OCI-LY1 (cell line): Measurements from ENCODE around the gene SSTR5.

ENCODE experiments used
- EZH2 ChIP-seq: fragments of 200-600 bp; sonication (generic), shearing (Covaris generic); IDR thresholded peaks from 2 replicates; pipeline ENCODE4 v1.8.0; 2017; ENCODE audit warnings: borderline replicate concordance, mixed run types, mild to moderate bottlenecking, antibody characterized with exemption, low read length, moderate library complexity, mixed read lengths
- TF ChIP-seq, protein P1 (sequence below): fragments of 200-600 bp; sonication (generic), shearing (Covaris generic); IDR thresholded peaks from 2 replicates; pipeline ENCODE4 v1.5.1; 2017; ENCODE audit warnings: mild to moderate bottlenecking, antibody characterized with exemption, low read length, moderate library complexity, mixed read lengths

DNA sequence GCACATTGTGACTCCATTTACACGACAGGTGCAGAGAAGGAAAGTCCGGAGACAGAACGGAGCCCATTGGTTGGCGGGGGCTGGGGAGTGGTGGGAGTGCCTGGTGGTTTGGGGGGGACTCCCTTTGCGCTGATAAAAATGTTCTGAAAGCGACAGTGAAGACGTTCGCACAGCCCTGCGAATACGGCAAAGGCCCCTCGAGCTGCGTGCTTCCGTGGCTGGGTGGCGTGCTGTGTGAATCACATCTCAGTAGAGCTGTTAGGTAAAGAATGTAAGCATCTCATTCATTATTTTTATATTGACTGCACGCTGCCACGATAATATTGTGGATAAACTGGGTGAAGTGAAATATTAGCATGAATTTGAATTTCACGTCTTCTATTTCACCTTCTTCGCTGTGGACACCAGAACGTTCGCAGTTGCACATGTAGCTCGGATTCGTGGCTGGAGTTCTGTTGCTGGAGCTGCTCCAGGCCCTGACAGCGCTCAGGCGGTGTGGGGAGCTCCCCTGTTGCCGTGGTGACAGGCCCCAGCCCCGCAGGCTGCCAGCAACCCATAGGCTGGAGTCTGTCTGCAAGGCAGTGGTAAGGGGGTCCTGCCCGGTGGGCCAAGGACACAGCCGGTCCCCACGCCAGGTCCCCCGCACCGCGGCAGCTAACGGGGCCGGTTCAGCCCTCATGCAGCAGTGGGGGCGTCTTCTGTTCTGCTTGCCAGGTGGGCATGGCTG lies 46.3 kb upstream of the SSTR5 start:
- TF ChIP-seq, protein P1, sequence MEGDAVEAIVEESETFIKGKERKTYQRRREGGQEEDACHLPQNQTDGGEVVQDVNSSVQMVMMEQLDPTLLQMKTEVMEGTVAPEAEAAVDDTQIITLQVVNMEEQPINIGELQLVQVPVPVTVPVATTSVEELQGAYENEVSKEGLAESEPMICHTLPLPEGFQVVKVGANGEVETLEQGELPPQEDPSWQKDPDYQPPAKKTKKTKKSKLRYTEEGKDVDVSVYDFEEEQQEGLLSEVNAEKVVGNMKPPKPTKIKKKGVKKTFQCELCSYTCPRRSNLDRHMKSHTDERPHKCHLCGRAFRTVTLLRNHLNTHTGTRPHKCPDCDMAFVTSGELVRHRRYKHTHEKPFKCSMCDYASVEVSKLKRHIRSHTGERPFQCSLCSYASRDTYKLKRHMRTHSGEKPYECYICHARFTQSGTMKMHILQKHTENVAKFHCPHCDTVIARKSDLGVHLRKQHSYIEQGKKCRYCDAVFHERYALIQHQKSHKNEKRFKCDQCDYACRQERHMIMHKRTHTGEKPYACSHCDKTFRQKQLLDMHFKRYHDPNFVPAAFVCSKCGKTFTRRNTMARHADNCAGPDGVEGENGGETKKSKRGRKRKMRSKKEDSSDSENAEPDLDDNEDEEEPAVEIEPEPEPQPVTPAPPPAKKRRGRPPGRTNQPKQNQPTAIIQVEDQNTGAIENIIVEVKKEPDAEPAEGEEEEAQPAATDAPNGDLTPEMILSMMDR, result no peak
- TF ChIP-seq EZH2, result no peak
